CD14-positive monocyte (primary cell): ENCODE data around the gene ZC3HAV1L. TPM values are rescaled to one million over a fixed set of nuclear protein-coding genes. Genes with fewer than 3 reads are reported as not detected.

ENCODE experiments used
- DNase-seq, 3 donors: peaks; one replicate each; pipeline ENCODE4 v3.0.0-alpha.2; 2011 to 2022
- H2AFZ ChIP-seq: 2 replicates; pipeline ENCODE4 v1.6.0; 2012; ENCODE audit warnings: mild to moderate bottlenecking, low read depth, low read length, inconsistent platforms; ENCODE audit not compliant: insufficient read depth, poor library complexity, severe bottlenecking
- H3K27ac ChIP-seq, 2 donors: 1 replicate in 1 of 2; 2 replicates in 1 of 2; pipeline ENCODE4 v1.5.1; 2012 to 2013; ENCODE audit warnings: low read length in 2 of 2, control low read depth in 1 of 2, inconsistent platforms in 1 of 2, low read depth in 1 of 2, mild to moderate bottlenecking in 1 of 2
- H3K27me3 ChIP-seq, 2 donors: one replicate each; pipeline versions ENCODE4 v1.6.0 to v1.6.1; 2011 to 2013; ENCODE audit warnings: low read length in 2 of 2; ENCODE audit not compliant: control insufficient read depth in 2 of 2, insufficient read depth in 2 of 2
- H3K36me3 ChIP-seq, 2 donors: replicated peaks in 1 of 2; 1 replicate in 1 of 2; 2 replicates in 1 of 2; pipeline versions ENCODE4 v1.5.1 to v1.6.1; 2012 to 2013; ENCODE audit warnings: low read length in 2 of 2, control low read depth in 1 of 2, inconsistent platforms in 1 of 2, mild to moderate bottlenecking in 1 of 2; ENCODE audit not compliant: insufficient read depth in 2 of 2, control insufficient read depth in 1 of 2
- H3K4me1 ChIP-seq, 2 donors: 1 replicate in 1 of 2; 2 replicates in 1 of 2; pipeline versions ENCODE4 v1.5.1 to v1.6.1; 2012 to 2013; ENCODE audit warnings: low read length in 2 of 2, control low read depth in 1 of 2, inconsistent platforms in 1 of 2, mild to moderate bottlenecking in 1 of 2, moderate library complexity in 1 of 2; ENCODE audit not compliant: insufficient read depth in 2 of 2, control insufficient read depth in 1 of 2
- H3K4me2 ChIP-seq: replicated peaks from 2 replicates; pipeline ENCODE3; 2012; ENCODE audit warnings: low read length, moderate library complexity, mild to moderate bottlenecking; ENCODE audit not compliant: poor library complexity, severe bottlenecking; ENCODE audit errors: extremely low read depth
- H3K4me3 ChIP-seq, 3 experiments: fragments of 200-600 bp in 1 of 3; sonication (generic) in 1 of 3; replicated peaks in 1 of 3; 1 replicate in 2 of 3; 2 replicates in 1 of 3; pipeline ENCODE4 v1.5.1; 2011 to 2013; ENCODE audit warnings: low read length in 3 of 3, mild to moderate bottlenecking in 3 of 3, control low read depth in 2 of 3, low read depth in 2 of 3, inconsistent platforms in 1 of 3, moderate library complexity in 1 of 3
- H3K79me2 ChIP-seq: 2 replicates; pipeline ENCODE4 v1.6.0; 2012; ENCODE audit warnings: mild to moderate bottlenecking, control low read depth, inconsistent platforms, low read length, moderate library complexity; ENCODE audit not compliant: insufficient read depth
- H3K9ac ChIP-seq: 2 replicates; pipeline ENCODE4 v1.6.0; 2017; ENCODE audit warnings: low read length, mild to moderate bottlenecking; ENCODE audit not compliant: insufficient read depth, poor library complexity, severe bottlenecking
- H3K9me3 ChIP-seq, 2 donors: replicated peaks in 1 of 2; 1 replicate in 1 of 2; 2 replicates in 1 of 2; pipeline versions ENCODE4 v1.5.1 to v1.6.1; 2012 to 2013; ENCODE audit warnings: low read length in 2 of 2, control low read depth in 1 of 2; ENCODE audit not compliant: control insufficient read depth in 1 of 2, insufficient read depth in 1 of 2
- H4K20me1 ChIP-seq: 2 replicates; pipeline ENCODE4 v1.6.0; 2012; ENCODE audit warnings: mild to moderate bottlenecking, low read length, control low read depth, moderate library complexity; ENCODE audit not compliant: insufficient read depth
- H3K27ac Mint-ChIP-seq, 7 donors: one replicate each; pipeline ENCODE4 v1.8.0; 2020; ENCODE audit warnings: mild to moderate bottlenecking in 7 of 7, mixed read lengths in 7 of 7, moderate library complexity in 6 of 7, inconsistent platforms in 2 of 7
- H3K27me3 Mint-ChIP-seq, 3 donors: one replicate each; pipeline ENCODE4 v1.8.0; 2021 to 2022; ENCODE audit warnings: low read depth in 3 of 3, mild to moderate bottlenecking in 3 of 3, mixed read lengths in 3 of 3, moderate library complexity in 3 of 3, inconsistent platforms in 1 of 3
- H3K36me3 Mint-ChIP-seq, 2 donors: one replicate each; pipeline ENCODE4 v1.8.0; 2020; ENCODE audit warnings: mixed read lengths in 2 of 2, inconsistent platforms in 1 of 2, mild to moderate bottlenecking in 1 of 2
- H3K4me1 Mint-ChIP-seq: one replicate; pipeline ENCODE4 v1.8.0; 2020; ENCODE audit warnings: mild to moderate bottlenecking, mixed read lengths
- H3K4me3 Mint-ChIP-seq, 2 donors: one replicate each; pipeline ENCODE4 v1.8.0; 2020; ENCODE audit warnings: mild to moderate bottlenecking in 2 of 2, mixed read lengths in 2 of 2, moderate library complexity in 1 of 2
- H3K9me3 Mint-ChIP-seq, 7 donors: one replicate each; pipeline ENCODE4 v1.8.0; 2020 to 2022; ENCODE audit warnings: mixed read lengths in 7 of 7, mild to moderate bottlenecking in 6 of 7, moderate library complexity in 6 of 7, inconsistent platforms in 2 of 7
- CTCF ChIP-seq: fragments of 200-600 bp; IDR thresholded peaks from one replicate; pipeline ENCODE4 v1.8.0; 2022; ENCODE audit warnings: antibody characterized with exemption, mild to moderate bottlenecking
- WGBS: methylation state at CpG from one replicate; pipeline ENCODE4 v1.1.5; 2013; ENCODE audit warnings: missing lambda C conversion rate; ENCODE audit not compliant: insufficient coverage; 5-methylcytosine and 5-hydroxymethylcytosine counted together
- intact Hi-C, 2 donors: fragments of 100-400 bp; cut with micrococcal nuclease; formaldehyde crosslinking; loops; one replicate each; pipeline versions ENCODE4 v1.15.0 to v1.15.1; 2023
- polyA plus RNA-seq, 3 donors: library from polyadenylated mRNA; depleted of rRNA in 1 of 3; unstranded in 2 of 3; stranded (reverse) in 1 of 3; fragments of 300-500 nt in 2 of 3; fragments of >200 nt in 1 of 3; fragmentation: Illumina TruSeq in 2 of 3; gene quantifications; 1 replicate in 2 of 3; 2 replicates in 1 of 3; pipeline ENCODE4 v1.2.3, GENCODE V29; 2012 to 2021

ZC3HAV1L gene
- polyA plus RNA-seq, 3 donors, result 0.10 TPM; not detected in 2

DNA sequence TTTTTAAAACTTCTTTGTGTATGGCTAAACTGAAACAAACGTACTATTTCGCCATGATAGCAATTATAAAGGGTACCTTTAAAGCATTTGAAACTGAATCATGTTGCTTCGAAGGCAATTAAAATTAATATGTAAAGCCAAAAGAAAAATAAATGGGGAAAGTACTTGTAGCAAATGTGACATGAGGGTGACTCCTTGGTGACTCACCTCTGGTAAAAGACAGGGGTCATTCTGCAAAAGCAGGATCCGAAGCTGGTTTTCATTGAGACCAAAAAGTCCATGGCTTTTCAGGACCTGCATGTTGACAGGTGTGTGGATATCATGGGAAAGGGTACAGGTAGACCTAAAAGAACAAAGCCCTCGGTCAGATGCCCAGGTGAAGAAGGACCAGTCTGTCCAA is 1.5 kb downstream of the ZC3HAV1L start:
- H3K4me3 Mint-ChIP-seq, result no peak overlapping the region
- 93% methylated on average over 3 of the region's 5 CpGs for WGBS
- H3K4me1 Mint-ChIP-seq, result peaks cover 10% of the 10 kb centered on the region

GRCh38 chr7:139033346-139034114 is 2.3 kb downstream of the ZC3HAV1L start:
- Histone ChIP-seq H3K36me3 (no peaks in the 10 kb centered on the region), H2AFZ (no peak overlapping the region), H3K4me1 (peaks cover 7 to 13% of the 10 kb centered on the region in 2 donors), H3K9ac (no peak overlapping the region), H3K4me2 (no peak overlapping the region), H3K79me2 (no peaks in the 10 kb centered on the region), H3K9me3 (no peaks in the 10 kb centered on the region), H4K20me1 (no peaks in the 10 kb centered on the region), H3K27me3 (peaks cover 0 to 5% of the 10 kb centered on the region in 2 donors), H3K4me3 (no peak overlapping the region), H3K27ac (no peak overlapping the region)
- 98% methylated on average over 4 of the region's 6 CpGs for WGBS
- Mint-ChIP-seq H3K27me3 (peaks cover 1 to 15% (median 11%) of the 10 kb centered on the region in 3 donors), H3K4me1 (peaks cover 10% of the 10 kb centered on the region), H3K9me3 (peaks cover 0 to 2% (median 0%) of the 10 kb centered on the region in 7 donors), H3K4me3 (no peak overlapping the region), H3K36me3 (peaks cover under 1 to 5% of the 10 kb centered on the region in 2 donors), H3K27ac (no peak overlapping the region)
- TF ChIP-seq CTCF, result no peak
- intact Hi-C loops, result no loop called here
- DNase-seq, result no peak

More for the DNA sequence above, 1.5 kb downstream of the ZC3HAV1L start:
- no peak for DNase-seq
- peaks cover 0 to 3% (median 0%) of the 10 kb centered on the region in 7 donors for H3K9me3 Mint-ChIP-seq
- no peaks in the 10 kb centered on the region for H3K79me2 ChIP-seq
- H2AFZ ChIP-seq, result no peak overlapping the region
- H3K27ac ChIP-seq, result no peak overlapping the region
- H4K20me1 ChIP-seq, result no peaks in the 10 kb centered on the region
- intact Hi-C loops, result no loop called here
- peaks cover 0 to 5% of the 10 kb centered on the region in 2 donors for H3K27me3 ChIP-seq
- no peak for TF ChIP-seq CTCF
- peaks cover 7 to 13% of the 10 kb centered on the region in 2 donors for H3K4me1 ChIP-seq
- H3K9me3 ChIP-seq, result no peaks in the 10 kb centered on the region
- H3K36me3 ChIP-seq, result no peaks in the 10 kb centered on the region
- no peak overlapping the region for H3K27ac Mint-ChIP-seq
- no peak overlapping the region for H3K9ac ChIP-seq
- H3K27me3 Mint-ChIP-seq, result peaks cover 5 to 15% (median 11%) of the 10 kb centered on the region in 3 donors
- H3K4me3 ChIP-seq, result no peak overlapping the region
- H3K36me3 Mint-ChIP-seq, result peaks cover 0 to 5% of the 10 kb centered on the region in 2 donors
- no peak overlapping the region for H3K4me2 ChIP-seq
